ENCODE data around the gene ANO7. TPM values are rescaled to one million over a fixed set of nuclear protein-coding genes. Genes with fewer than 3 reads are reported as not detected.

Gene ANO7
- total and polyA plus RNA-seq, 2 of the 13 experiments (the other 11 are each of a cell fraction or from before 2014, with no cell fraction given): 4.1 to 4.9 TPM

GRCh38 chr2:241224018-241224850, 35.8 kb downstream of the ANO7 start (continued):
- peak; percentile 91 for TF ChIP-seq HINFP (CRISPR knock-in tag; IDR thresholded peaks at IDR 0.05; ENCODE audit: low read depth)
- TF ChIP-seq ZMYM3 (CRISPR knock-in tag; IDR thresholded peaks at IDR 0.05): peak; percentile 57
- no peak for TF ChIP-seq PLRG1 (conservative IDR thresholded peaks at IDR 0.05)
- no peak for TF ChIP-seq FOXK2 (IDR thresholded peaks at IDR 0.05)
- no peak for TF ChIP-seq JDP2 (CRISPR knock-in tag; IDR thresholded peaks at IDR 0.05; ENCODE audit: borderline replicate concordance)
- TF ChIP-seq ZNF563 (CRISPR knock-in tag; IDR thresholded peaks at IDR 0.05): 0 out of 2 replicates have a peak, but pooled peaks have one; percentile 19
- TF ChIP-seq ZNF264 (CRISPR knock-in tag; IDR thresholded peaks at IDR 0.05): peak; percentile 33; the same call in 1 of the 2 replicates
- peak; percentile 73; the same call in 1 of the 2 replicates for TF ChIP-seq TFDP2 (CRISPR knock-in tag; IDR thresholded peaks at IDR 0.05)
- 0 out of 2 replicates have a peak, but pooled peaks have one; percentile 60 for TF ChIP-seq ZBTB8A (CRISPR knock-in tag; IDR thresholded peaks at IDR 0.05; ENCODE audit: borderline replicate concordance, low read depth)
- peak; percentile 97 for TF ChIP-seq ZBTB7A (CRISPR knock-in tag; IDR thresholded peaks at IDR 0.05)
- TF ChIP-seq CREB3 (CRISPR knock-in tag; IDR thresholded peaks at IDR 0.05): no peak
- peak; percentile 97 for TF ChIP-seq AGO2 (optimal IDR thresholded peaks at IDR 0.05; ENCODE audit: low read depth, low read length)
- peak; percentile 74; the same call in 1 of the 2 replicates for TF ChIP-seq KDM5B (CRISPR knock-in tag; IDR thresholded peaks at IDR 0.05; ENCODE audit: borderline replicate concordance)
- TF ChIP-seq ZBTB44 (CRISPR knock-in tag; IDR thresholded peaks at IDR 0.05): no peak; the same call in 1 of the 2 replicates
- no peak for TF ChIP-seq ZFAT (CRISPR knock-in tag; conservative IDR thresholded peaks at IDR 0.05)
- peak; percentile 31 for TF ChIP-seq ZNF225 (CRISPR knock-in tag; IDR thresholded peaks at IDR 0.05)
- TF ChIP-seq SRF (IDR thresholded peaks at IDR 0.05; ENCODE audit: low read depth, low read length): no peak
- no peak for TF ChIP-seq MYNN (CRISPR knock-in tag; IDR thresholded peaks at IDR 0.05; ENCODE audit: low read depth)
- TF ChIP-seq HNRNPL (IDR thresholded peaks at IDR 0.05; ENCODE audit: low read depth, low read length): peak; percentile 65; the same call in 1 of the 2 replicates
